ENCODE measurements around the gene TSG101. TPM values are rescaled to one million over a fixed set of nuclear protein-coding genes. Genes with fewer than 3 reads are reported as not detected.

TSG101 gene, protein sequence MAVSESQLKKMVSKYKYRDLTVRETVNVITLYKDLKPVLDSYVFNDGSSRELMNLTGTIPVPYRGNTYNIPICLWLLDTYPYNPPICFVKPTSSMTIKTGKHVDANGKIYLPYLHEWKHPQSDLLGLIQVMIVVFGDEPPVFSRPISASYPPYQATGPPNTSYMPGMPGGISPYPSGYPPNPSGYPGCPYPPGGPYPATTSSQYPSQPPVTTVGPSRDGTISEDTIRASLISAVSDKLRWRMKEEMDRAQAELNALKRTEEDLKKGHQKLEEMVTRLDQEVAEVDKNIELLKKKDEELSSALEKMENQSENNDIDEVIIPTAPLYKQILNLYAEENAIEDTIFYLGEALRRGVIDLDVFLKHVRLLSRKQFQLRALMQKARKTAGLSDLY
- 70.5 and 71.2 TPM in 2 replicates for polyA plus RNA-seq (2013)

DNA sequence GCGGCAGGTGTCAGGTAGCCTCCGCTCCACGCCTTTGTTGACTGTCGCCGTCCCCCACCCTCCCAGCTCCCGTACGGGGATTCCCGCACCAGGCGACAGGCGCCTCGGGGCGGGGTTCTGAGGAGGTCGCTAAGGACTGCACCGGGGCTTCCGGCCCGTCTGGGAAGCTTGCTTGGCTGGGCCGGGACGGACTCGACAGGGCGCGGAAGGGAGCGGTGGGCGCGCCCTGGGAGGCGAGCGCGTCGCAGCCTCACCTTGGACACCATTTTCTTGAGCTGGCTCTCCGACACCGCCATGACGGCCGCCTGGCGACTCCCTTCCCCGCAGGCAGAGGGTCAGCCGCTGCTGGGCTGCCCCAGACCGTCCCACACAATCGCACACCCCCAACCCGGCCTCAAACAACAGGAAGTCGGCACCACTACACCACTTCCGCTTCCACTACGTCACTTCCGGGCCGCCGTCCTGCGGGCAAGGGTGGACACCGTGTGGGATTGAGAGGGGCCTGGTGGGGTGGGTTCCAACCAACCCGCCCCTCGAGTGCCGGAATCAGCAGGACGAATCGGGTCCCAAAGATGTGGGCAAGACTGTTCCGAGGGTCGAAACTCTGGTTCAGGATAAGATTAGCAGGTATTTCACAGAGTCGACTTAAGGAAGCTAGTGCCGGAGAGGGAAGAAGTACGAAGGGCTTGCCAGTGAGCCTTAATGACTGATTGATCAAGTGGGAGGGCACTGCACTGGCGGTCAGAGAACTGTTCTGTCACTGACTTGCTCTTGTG, at the start of gene TSG101:
Gene TSG101 (minus strand): TSS at position 422 of the 776 bp plus-strand sequence. CDS start 126 bp downstream, at position 296.
- peak within 1 kb of the TSS; percentile 79 for H4K12ac ChIP-seq (ENCODE audit: low read depth, low read length)
- peak within 1 kb of the TSS; percentile 84 for H2BK5ac ChIP-seq (ENCODE audit: low read depth, low read length, poor library complexity)
- H3K79me1 ChIP-seq (ENCODE audit: low read length): peaks cover 7% of the 10 kb centered on the region
- H3K4me1 ChIP-seq (ENCODE audit: control insufficient read depth in 1 of 2, insufficient read depth in 2 of 2, low read length in 2 of 2): peaks cover 3 to 4% of the 10 kb centered on the region in 2 experiments
- peak within 1 kb of the TSS; percentile 85 for H3K14ac ChIP-seq (ENCODE audit: low read length)
- H3K27ac ChIP-seq (ENCODE audit: low read depth, low read length): peak within 1 kb of the TSS; percentile 96
- peak within 1 kb of the TSS; percentile 92 for H3K18ac ChIP-seq (ENCODE audit: low read length)
- peak within 1 kb of the TSS; percentile 96 for H3K4me3 ChIP-seq (ENCODE audit: low read depth, low read length)
- no peak within 1 kb of the TSS for H2BK12ac ChIP-seq (ENCODE audit: low read length)
- H3K79me2 ChIP-seq (ENCODE audit: control insufficient read depth, insufficient read depth, low read length, poor library complexity): peaks cover 2% of the 10 kb centered on the region
- peak within 1 kb of the TSS; percentile 23 for H2BK120ac ChIP-seq (ENCODE audit: insufficient read depth, low read length, poor library complexity)
- H3K4me2 ChIP-seq (ENCODE audit: low read length): peak within 1 kb of the TSS; percentile 88
- peak within 1 kb of the TSS; percentile 96 for H4K8ac ChIP-seq (ENCODE audit: low read depth, low read length)
- peak; percentile 92 to 96 for DNase-seq
- no CpG with 5 or more reads among the region's 57 CpGs for WGBS (ENCODE audit: extremely low coverage, insufficient coverage, insufficient read length)
- H3K9ac ChIP-seq (ENCODE audit: low read length): peak within 1 kb of the TSS; percentile 85
- H4K91ac ChIP-seq (ENCODE audit: low read depth, low read length): peak within 1 kb of the TSS; percentile 93
- no peak within 1 kb of the TSS for H2AK5ac ChIP-seq (ENCODE audit: low read length)
- H3K9me3 ChIP-seq (ENCODE audit: insufficient read depth, low read depth, low read length): no peaks in the 10 kb centered on the region
- H3K27me3 ChIP-seq (ENCODE audit: insufficient read depth, low read length): no peaks in the 10 kb centered on the region
- H3K23ac ChIP-seq (ENCODE audit: low read length): no peak within 1 kb of the TSS
- peak within 1 kb of the TSS; percentile 84 for H3K4ac ChIP-seq (ENCODE audit: low read depth, low read length)
- H3K36me3 ChIP-seq (ENCODE audit: control insufficient read depth in 1 of 2, insufficient read depth in 2 of 2, low read length in 2 of 2): peaks cover 1 to 5% of the 10 kb centered on the region in 2 experiments
- peak within 1 kb of the TSS; percentile 84 for H2AFZ ChIP-seq (ENCODE audit: insufficient read depth, low read length, poor library complexity)

- no peak overlapping the region for H4K12ac ChIP-seq (ENCODE audit: low read depth, low read length)
- no peak overlapping the region for H3K9ac ChIP-seq (ENCODE audit: low read length)
- no peak overlapping the region for H3K4ac ChIP-seq (ENCODE audit: low read depth, low read length)
- no peaks in the 10 kb centered on the region for H3K79me1 ChIP-seq (ENCODE audit: low read length)
- no peaks in the 10 kb centered on the region for H3K9me3 ChIP-seq (ENCODE audit: insufficient read depth, low read depth, low read length)
- no peaks in the 10 kb centered on the region for H3K27me3 ChIP-seq (ENCODE audit: insufficient read depth, low read length)
- no peak overlapping the region for H2BK120ac ChIP-seq (ENCODE audit: insufficient read depth, low read length, poor library complexity)
- H3K14ac ChIP-seq (ENCODE audit: low read length): no peak overlapping the region
- no peak overlapping the region for H2AFZ ChIP-seq (ENCODE audit: insufficient read depth, low read length, poor library complexity)
- H2BK12ac ChIP-seq (ENCODE audit: low read length): no peak overlapping the region
- no peak overlapping the region for H3K4me2 ChIP-seq (ENCODE audit: low read length)
- H3K36me3 ChIP-seq (ENCODE audit: control insufficient read depth in 1 of 2, insufficient read depth in 2 of 2, low read length in 2 of 2): peaks cover 13 to 15% of the 10 kb centered on the region in 2 experiments
- no peak overlapping the region for H4K8ac ChIP-seq (ENCODE audit: low read depth, low read length)
- H2BK5ac ChIP-seq (ENCODE audit: low read depth, low read length, poor library complexity): no peak overlapping the region
- no peak overlapping the region for H3K23ac ChIP-seq (ENCODE audit: low read length)
- WGBS (ENCODE audit: extremely low coverage, insufficient coverage, insufficient read length): no CpG with 5 or more reads among the region's 1 CpG
- no peak overlapping the region for H2AK5ac ChIP-seq (ENCODE audit: low read length)
- no peaks in the 10 kb centered on the region for H3K4me1 ChIP-seq (ENCODE audit: control insufficient read depth in 1 of 2, insufficient read depth in 2 of 2, low read length in 2 of 2)
- no peaks in the 10 kb centered on the region for H3K79me2 ChIP-seq (ENCODE audit: control insufficient read depth, insufficient read depth, low read length, poor library complexity)
- H4K91ac ChIP-seq (ENCODE audit: low read depth, low read length): no peak overlapping the region
- no peak for DNase-seq
- no peak overlapping the region for H3K27ac ChIP-seq (ENCODE audit: low read depth, low read length)
- no peak overlapping the region for H3K18ac ChIP-seq (ENCODE audit: low read length)
- no peak overlapping the region for H3K4me3 ChIP-seq (ENCODE audit: low read depth, low read length)
These were observed 48.6 kb upstream of the TSG101 start for GRCh38 chr11:18575361-18575760.

DNA sequence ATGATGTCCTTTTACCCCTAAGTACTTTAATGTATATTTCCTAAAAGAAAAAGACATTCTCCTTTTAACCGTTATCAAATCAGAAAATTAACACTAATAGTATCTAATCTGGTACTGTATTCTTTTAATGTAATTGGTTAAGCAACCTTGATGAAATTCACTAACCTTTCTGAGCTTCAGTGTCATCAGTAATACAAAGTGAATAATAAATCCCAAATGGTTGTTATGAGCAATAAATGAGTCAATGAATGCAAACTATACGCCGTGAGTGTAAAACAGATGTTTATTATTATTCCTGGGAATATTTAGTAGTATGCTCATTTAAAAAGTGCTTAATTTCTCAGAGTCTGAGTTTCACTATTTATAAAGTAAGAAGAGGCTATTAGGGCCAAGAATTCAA, 40.3 kb upstream of the TSG101 start:
- Histone ChIP-seq H3K4me2 (ENCODE audit: low read length) (no peak overlapping the region), H2BK120ac (ENCODE audit: insufficient read depth, low read length, poor library complexity) (no peak overlapping the region), H3K14ac (ENCODE audit: low read length) (no peak overlapping the region), H3K79me2 (ENCODE audit: control insufficient read depth, insufficient read depth, low read length, poor library complexity) (no peaks in the 10 kb centered on the region), H3K9me3 (ENCODE audit: insufficient read depth, low read depth, low read length) (no peaks in the 10 kb centered on the region), H3K9ac (ENCODE audit: low read length) (no peak overlapping the region), H3K23ac (ENCODE audit: low read length) (no peak overlapping the region), H2BK5ac (ENCODE audit: low read depth, low read length, poor library complexity) (no peak overlapping the region), H3K27ac (ENCODE audit: low read depth, low read length) (no peak overlapping the region), H3K79me1 (ENCODE audit: low read length) (no peaks in the 10 kb centered on the region), H2AFZ (ENCODE audit: insufficient read depth, low read length, poor library complexity) (no peak overlapping the region), H3K36me3 (ENCODE audit: control insufficient read depth in 1 of 2, insufficient read depth in 2 of 2, low read length in 2 of 2) (peaks cover 12 to 13% of the 10 kb centered on the region in 2 experiments), H2BK12ac (ENCODE audit: low read length) (no peak overlapping the region), H3K27me3 (ENCODE audit: insufficient read depth, low read length) (no peaks in the 10 kb centered on the region), H3K4ac (ENCODE audit: low read depth, low read length) (no peak overlapping the region), H3K4me3 (ENCODE audit: low read depth, low read length) (no peak overlapping the region), H2AK5ac (ENCODE audit: low read length) (no peak overlapping the region), H3K4me1 (ENCODE audit: control insufficient read depth in 1 of 2, insufficient read depth in 2 of 2, low read length in 2 of 2) (no peaks in the 10 kb centered on the region), H4K8ac (ENCODE audit: low read depth, low read length) (no peak overlapping the region), H3K18ac (ENCODE audit: low read length) (no peak overlapping the region), H4K91ac (ENCODE audit: low read depth, low read length) (no peak overlapping the region), H4K12ac (ENCODE audit: low read depth, low read length) (no peak overlapping the region)
- no CpG with 5 or more reads among the region's 3 CpGs for WGBS (ENCODE audit: extremely low coverage, insufficient coverage, insufficient read length)
- no peak for DNase-seq

GRCh38 chr11:18566406-18566805, 39.7 kb upstream of the TSG101 start:
- no peak overlapping the region for H3K4me2 ChIP-seq (ENCODE audit: low read length)
- H3K4me1 ChIP-seq (ENCODE audit: control insufficient read depth in 1 of 2, insufficient read depth in 2 of 2, low read length in 2 of 2): no peaks in the 10 kb centered on the region
- no peak overlapping the region for H4K8ac ChIP-seq (ENCODE audit: low read depth, low read length)
- no peak overlapping the region for H4K91ac ChIP-seq (ENCODE audit: low read depth, low read length)
- H3K9ac ChIP-seq (ENCODE audit: low read length): no peak overlapping the region
- no peak overlapping the region for H3K4ac ChIP-seq (ENCODE audit: low read depth, low read length)
- no peak overlapping the region for H2AK5ac ChIP-seq (ENCODE audit: low read length)
- no peak overlapping the region for H2BK120ac ChIP-seq (ENCODE audit: insufficient read depth, low read length, poor library complexity)
- H4K12ac ChIP-seq (ENCODE audit: low read depth, low read length): no peak overlapping the region
- no peak overlapping the region for H3K18ac ChIP-seq (ENCODE audit: low read length)
- H3K9me3 ChIP-seq (ENCODE audit: insufficient read depth, low read depth, low read length): no peaks in the 10 kb centered on the region
- peaks cover 12 to 16% of the 10 kb centered on the region in 2 experiments for H3K36me3 ChIP-seq (ENCODE audit: control insufficient read depth in 1 of 2, insufficient read depth in 2 of 2, low read length in 2 of 2)
- H2BK12ac ChIP-seq (ENCODE audit: low read length): no peak overlapping the region
- no peak overlapping the region for H2BK5ac ChIP-seq (ENCODE audit: low read depth, low read length, poor library complexity)
- no peak overlapping the region for H2AFZ ChIP-seq (ENCODE audit: insufficient read depth, low read length, poor library complexity)
- no peak overlapping the region for H3K27ac ChIP-seq (ENCODE audit: low read depth, low read length)
- H3K79me1 ChIP-seq (ENCODE audit: low read length): no peaks in the 10 kb centered on the region
- H3K23ac ChIP-seq (ENCODE audit: low read length): no peak overlapping the region
- no peaks in the 10 kb centered on the region for H3K79me2 ChIP-seq (ENCODE audit: control insufficient read depth, insufficient read depth, low read length, poor library complexity)
- H3K4me3 ChIP-seq (ENCODE audit: low read depth, low read length): no peak overlapping the region
- no peak for DNase-seq
- H3K27me3 ChIP-seq (ENCODE audit: insufficient read depth, low read length): no peaks in the 10 kb centered on the region
- H3K14ac ChIP-seq (ENCODE audit: low read length): no peak overlapping the region

Measured in trophoblast cell (in vitro differentiated cells and primary cell).